GM12874 (cell line): ENCODE results near the gene CHAC1.
A peak's percentile ranks its signal among the peaks of the same experiment; 100 is the strongest.

ENCODE experiments used
- TF ChIP-seq, protein P1 (sequence below): IDR thresholded peaks from 2 replicates; pipeline ENCODE4 v1.5.1; 2011; ENCODE audit warnings: low read depth, mild to moderate bottlenecking, control low read depth, low read length, moderate library complexity; ENCODE audit not compliant: insufficient read depth

The CHAC1 gene

DNA sequence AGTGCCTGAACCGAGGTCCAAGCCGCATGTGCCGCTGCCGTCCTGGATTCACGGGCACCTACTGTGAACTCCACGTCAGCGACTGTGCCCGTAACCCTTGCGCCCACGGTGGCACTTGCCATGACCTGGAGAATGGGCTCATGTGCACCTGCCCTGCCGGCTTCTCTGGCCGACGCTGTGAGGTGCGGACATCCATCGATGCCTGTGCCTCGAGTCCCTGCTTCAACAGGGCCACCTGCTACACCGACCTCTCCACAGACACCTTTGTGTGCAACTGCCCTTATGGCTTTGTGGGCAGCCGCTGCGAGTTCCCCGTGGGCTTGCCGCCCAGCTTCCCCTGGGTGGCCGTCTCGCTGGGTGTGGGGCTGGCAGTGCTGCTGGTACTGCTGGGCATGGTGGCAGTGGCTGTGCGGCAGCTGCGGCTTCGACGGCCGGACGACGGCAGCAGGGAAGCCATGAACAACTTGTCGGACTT lies 17.0 kb upstream of the CHAC1 start:
- TF ChIP-seq, protein P1, sequence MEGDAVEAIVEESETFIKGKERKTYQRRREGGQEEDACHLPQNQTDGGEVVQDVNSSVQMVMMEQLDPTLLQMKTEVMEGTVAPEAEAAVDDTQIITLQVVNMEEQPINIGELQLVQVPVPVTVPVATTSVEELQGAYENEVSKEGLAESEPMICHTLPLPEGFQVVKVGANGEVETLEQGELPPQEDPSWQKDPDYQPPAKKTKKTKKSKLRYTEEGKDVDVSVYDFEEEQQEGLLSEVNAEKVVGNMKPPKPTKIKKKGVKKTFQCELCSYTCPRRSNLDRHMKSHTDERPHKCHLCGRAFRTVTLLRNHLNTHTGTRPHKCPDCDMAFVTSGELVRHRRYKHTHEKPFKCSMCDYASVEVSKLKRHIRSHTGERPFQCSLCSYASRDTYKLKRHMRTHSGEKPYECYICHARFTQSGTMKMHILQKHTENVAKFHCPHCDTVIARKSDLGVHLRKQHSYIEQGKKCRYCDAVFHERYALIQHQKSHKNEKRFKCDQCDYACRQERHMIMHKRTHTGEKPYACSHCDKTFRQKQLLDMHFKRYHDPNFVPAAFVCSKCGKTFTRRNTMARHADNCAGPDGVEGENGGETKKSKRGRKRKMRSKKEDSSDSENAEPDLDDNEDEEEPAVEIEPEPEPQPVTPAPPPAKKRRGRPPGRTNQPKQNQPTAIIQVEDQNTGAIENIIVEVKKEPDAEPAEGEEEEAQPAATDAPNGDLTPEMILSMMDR: no peak

DNA sequence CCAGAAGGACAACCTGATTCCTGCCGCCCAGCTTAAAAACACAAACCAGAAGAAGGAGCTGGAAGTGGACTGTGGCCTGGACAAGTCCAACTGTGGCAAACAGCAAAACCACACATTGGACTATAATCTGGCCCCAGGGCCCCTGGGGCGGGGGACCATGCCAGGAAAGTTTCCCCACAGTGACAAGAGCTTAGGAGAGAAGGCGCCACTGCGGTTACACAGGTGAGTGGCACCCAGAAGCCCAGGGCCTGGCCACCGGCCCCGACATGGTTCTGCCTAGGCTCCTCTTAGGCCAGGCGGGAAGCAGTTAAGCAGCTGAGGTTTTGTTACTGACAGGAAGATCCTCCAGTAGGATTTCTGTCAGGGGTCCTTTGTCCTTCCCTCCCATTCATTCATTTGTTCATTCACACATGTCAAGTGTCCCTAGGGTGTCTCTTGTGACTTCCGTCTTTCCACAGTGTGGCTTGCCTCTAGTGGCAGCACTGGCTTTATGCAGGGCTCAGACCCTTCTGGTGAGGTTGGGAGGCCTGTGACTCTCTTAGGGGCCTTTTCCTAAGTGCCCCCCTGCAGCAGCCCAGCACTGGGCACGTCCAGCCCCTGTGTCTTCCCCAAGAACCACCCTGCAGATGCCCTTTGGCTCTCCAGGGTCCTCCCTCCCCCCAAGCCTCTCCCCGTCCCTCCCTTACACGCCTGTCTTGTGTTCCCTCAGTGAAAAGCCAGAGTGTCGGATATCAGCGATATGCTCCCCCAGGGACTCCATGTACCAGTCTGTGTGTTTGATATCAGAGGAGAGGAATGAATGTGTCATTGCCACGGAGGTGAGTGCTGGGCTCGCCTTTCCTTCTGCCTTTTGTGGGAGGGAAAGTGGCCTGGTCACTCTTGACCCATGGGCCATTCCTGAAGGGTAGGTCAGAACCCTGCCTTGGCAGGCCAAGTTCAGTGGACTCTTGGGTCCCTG lies 16.3 kb upstream of the CHAC1 start:
- TF ChIP-seq, protein P1: peak; percentile 39; the same call in 1 of the 2 replicates

DNA sequence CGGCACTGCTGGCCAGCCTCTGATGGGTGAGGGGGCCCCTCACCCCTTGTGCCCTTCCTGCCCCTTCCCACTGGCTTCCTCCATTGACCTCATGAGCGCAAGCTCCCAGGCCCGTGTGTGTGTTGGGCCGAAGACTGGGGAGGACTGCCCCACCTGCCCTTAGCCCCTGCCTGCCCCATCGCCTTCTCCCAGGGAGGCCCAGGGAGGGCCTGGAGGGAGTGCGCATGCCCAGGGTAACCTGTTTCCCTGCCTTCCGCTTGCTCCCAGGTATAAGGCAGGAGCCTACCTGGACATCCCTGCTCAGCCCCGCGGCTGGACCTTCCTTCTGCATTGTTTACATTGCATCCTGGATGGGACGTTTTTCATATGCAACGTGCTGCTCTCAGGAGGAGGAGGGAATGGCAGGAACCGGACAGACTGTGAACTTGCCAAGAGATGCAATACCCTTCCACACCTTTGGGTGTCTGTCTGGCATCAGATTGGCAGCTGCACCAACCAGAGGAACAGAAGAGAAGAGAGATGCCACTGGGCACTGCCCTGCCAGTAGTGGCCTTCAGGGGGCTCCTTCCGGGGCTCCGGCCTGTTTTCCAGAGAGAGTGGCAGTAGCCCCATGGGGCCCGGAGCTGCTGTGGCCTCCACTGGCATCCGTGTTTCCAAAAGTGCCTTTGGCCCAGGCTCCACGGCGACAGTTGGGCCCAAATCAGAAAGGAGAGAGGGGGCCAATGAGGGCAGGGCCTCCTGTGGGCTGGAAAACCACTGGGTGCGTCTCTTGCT lies 15.3 kb upstream of the CHAC1 start:
- TF ChIP-seq, protein P1: peak; percentile 38; the same call in 1 of the 2 replicates

DNA sequence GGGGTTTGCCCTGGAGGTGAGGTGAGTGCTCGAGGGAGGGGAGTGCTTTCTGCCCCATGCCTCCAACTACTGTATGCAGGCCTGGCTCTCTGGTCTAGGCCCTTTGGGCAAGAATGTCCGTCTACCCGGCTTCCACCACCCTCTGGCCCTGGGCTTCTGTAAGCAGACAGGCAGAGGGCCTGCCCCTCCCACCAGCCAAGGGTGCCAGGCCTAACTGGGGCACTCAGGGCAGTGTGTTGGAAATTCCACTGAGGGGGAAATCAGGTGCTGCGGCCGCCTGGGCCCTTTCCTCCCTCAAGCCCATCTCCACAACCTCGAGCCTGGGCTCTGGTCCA lies 14.8 kb upstream of the CHAC1 start:
- TF ChIP-seq, protein P1: no peak

DNA sequence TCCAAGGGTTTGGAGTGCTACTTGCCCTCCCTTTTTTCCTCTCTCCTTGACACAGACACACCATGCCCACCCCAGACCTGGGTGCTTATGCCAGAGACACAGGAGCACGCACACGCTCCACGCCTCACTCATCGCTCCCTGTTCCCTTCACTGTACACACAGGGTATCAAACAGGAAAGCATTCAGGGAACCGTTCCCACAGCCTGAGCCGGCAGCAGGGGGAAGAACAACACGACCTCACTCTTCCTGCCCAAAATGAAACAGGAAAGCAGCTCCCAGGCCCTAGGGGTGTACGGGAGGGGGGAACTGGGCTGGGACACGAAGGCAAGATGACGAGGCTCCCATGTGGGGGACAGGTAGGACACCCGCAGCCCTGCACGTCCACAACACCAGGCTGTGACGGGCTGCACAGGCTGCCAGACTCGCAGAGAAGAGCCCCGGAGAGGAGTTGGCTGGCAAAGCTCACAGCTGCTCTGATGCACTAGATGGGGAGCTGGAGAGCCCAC lies 12.9 kb upstream of the CHAC1 start:
- TF ChIP-seq, protein P1: no peak

DNA sequence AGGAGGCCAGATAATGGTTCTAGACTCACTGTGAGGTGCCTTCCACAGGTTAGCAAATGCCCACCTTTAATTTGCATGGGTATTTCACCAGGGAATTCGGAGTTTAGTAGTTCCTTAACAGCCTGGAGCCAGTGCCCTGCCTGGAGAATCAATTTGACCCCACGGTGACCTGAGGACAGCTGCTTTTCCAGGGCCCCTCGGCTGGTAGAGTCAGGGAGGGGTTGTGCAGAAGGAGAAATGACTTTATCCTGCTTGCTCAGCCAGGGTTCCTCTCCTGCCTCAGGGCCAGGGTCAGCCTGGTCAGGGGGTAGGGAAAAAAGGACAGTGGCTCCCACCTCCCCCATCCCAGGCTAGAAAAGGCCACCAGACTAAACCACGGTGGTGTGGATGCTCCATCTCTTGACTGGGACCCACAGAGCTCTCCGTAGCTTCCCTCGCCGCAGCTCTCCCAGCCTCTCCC lies 12.2 kb upstream of the CHAC1 start:
- TF ChIP-seq, protein P1: no peak
